H1 (cell line): ENCODE data around the gene TEKT3. TPM values are rescaled to one million over a fixed set of nuclear protein-coding genes. Genes with fewer than 3 reads are reported as not detected.

Experiments used
- CTCF ChIA-PET: fragments of 300-600 bp; sonication (Branson Sonifier 250); formaldehyde crosslinking; loops from one replicate; lab custom pipeline; 2021; ENCODE audit not compliant: partially characterized antibody; lab: Charles Lee
- POLR2A ChIA-PET: fragments of 300-600 bp; sonication (Branson Sonifier 250); formaldehyde crosslinking; loops from one replicate; lab custom pipeline; 2021; ENCODE audit warnings: inconsistent platforms; ENCODE audit not compliant: partially characterized antibody; lab: Charles Lee
- DNase-seq, 2 experiments: peaks; one replicate each; pipeline versions ENCODE4 v3.0.0 to v3.0.0-alpha.2; 2010 to 2022; ENCODE audit warnings: low spot score in 2 of 2, low read depth in 1 of 2, mixed read lengths in 1 of 2
- FAIRE-seq: peaks from 2 replicates; lab custom pipeline; 2011; peaks lifted over from hg19 to GRCh38; lab: Jason Lieb, UNC
- H2AFZ ChIP-seq: 2 replicates; pipeline ENCODE4 v1.8.1; 2012; ENCODE audit warnings: low read length, inconsistent platforms
- H2AK5ac ChIP-seq: 2 replicates; pipeline ENCODE4 v1.6.1; 2013; ENCODE audit warnings: low read depth, low read length
- H2BK120ac ChIP-seq: replicated peaks from 2 replicates; pipeline ENCODE3; 2013; ENCODE audit warnings: low read depth, low read length, inconsistent platforms
- H2BK12ac ChIP-seq: 2 replicates; pipeline ENCODE4 v1.6.1; 2013; ENCODE audit warnings: low read depth, low read length
- H2BK15ac ChIP-seq: 2 replicates; pipeline ENCODE4 v1.6.1; 2013; ENCODE audit warnings: low read length
- H2BK20ac ChIP-seq: 2 replicates; pipeline ENCODE4 v1.6.1; 2013; ENCODE audit warnings: low read length
- H2BK5ac ChIP-seq: 2 replicates; pipeline ENCODE4 v1.6.1; 2013; ENCODE audit warnings: low read depth, low read length
- H3K14ac ChIP-seq: 2 replicates; pipeline ENCODE4 v1.6.1; 2013; ENCODE audit warnings: inconsistent platforms; ENCODE audit not compliant: insufficient read length
- H3K18ac ChIP-seq: 2 replicates; pipeline ENCODE4 v1.6.1; 2013; ENCODE audit warnings: low read length; ENCODE audit errors: extremely low read depth
- H3K23ac ChIP-seq: 2 replicates; pipeline ENCODE4 v1.6.1; 2013; ENCODE audit warnings: inconsistent platforms; ENCODE audit not compliant: insufficient read length
- H3K23me2 ChIP-seq: 2 replicates; pipeline ENCODE4 v1.6.1; 2013; ENCODE audit warnings: low read depth, low read length
- H3K27ac ChIP-seq: 2 replicates; pipeline ENCODE4 v1.6.1; 2011; ENCODE audit warnings: low read depth, low read length, inconsistent platforms
- H3K27me3 ChIP-seq, 4 experiments: replicated peaks in 1 of 4; 1 replicate in 1 of 4; 2 replicates in 3 of 4; pipeline versions ENCODE4 v1.6.1 to v1.8.1; 2011 to 2013; ENCODE audit warnings: low read length in 3 of 4, mild to moderate bottlenecking in 3 of 4, inconsistent platforms in 2 of 4, mixed read lengths in 2 of 4, moderate library complexity in 1 of 4; ENCODE audit not compliant: control insufficient read depth in 3 of 4, insufficient read depth in 3 of 4; ENCODE audit errors: extremely low read depth in 1 of 4
- H3K36me3 ChIP-seq, 4 experiments: 2 replicates each; pipeline versions ENCODE4 v1.6.1 to v1.8.1; 2011 to 2013; ENCODE audit warnings: mild to moderate bottlenecking in 4 of 4, low read length in 3 of 4, moderate library complexity in 2 of 4, control low read depth in 1 of 4, inconsistent platforms in 1 of 4; ENCODE audit not compliant: insufficient read depth in 4 of 4, control insufficient read depth in 2 of 4
- H3K4ac ChIP-seq: replicated peaks from 2 replicates; pipeline ENCODE3; 2013; ENCODE audit warnings: low read length, low read depth, mixed read lengths, inconsistent platforms; ENCODE audit not compliant: insufficient read length
- H3K4me1 ChIP-seq, 4 experiments: replicated peaks in 1 of 4; 1 replicate in 1 of 4; 2 replicates in 3 of 4; pipeline versions ENCODE4 v1.6.1 to v1.8.1; 2011 to 2013; ENCODE audit warnings: low read length in 3 of 4, inconsistent platforms in 2 of 4, mixed read lengths in 1 of 4; ENCODE audit not compliant: insufficient read depth in 4 of 4, control insufficient read depth in 3 of 4
- H3K4me2 ChIP-seq, 2 experiments: 2 replicates each; pipeline versions ENCODE4 v1.6.1 to v1.8.1; 2011 to 2013; ENCODE audit warnings: low read depth in 2 of 2, low read length in 2 of 2, control low read depth in 1 of 2, inconsistent platforms in 1 of 2, mild to moderate bottlenecking in 1 of 2; ENCODE audit not compliant: insufficient read depth in 1 of 2
- H3K4me3 ChIP-seq, 4 experiments: fragments of 200-600, 300-600 bp in 1 of 4; sonication (generic), shearing (Covaris generic), sonication (Bioruptor Twin) in 1 of 4; 2 replicates each; pipeline versions ENCODE4 v1.5.1 to v1.8.1; 2011 to 2016; ENCODE audit warnings: low read length in 4 of 4, low read depth in 3 of 4, control low read depth in 2 of 4, inconsistent platforms in 2 of 4, mild to moderate bottlenecking in 2 of 4, mixed read lengths in 1 of 4, moderate library complexity in 1 of 4; ENCODE audit not compliant: insufficient read depth in 2 of 4; ENCODE audit errors: extremely low read depth in 1 of 4
- H3K56ac ChIP-seq: replicated peaks from 2 replicates; pipeline ENCODE3; 2013; ENCODE audit warnings: low read depth, mild to moderate bottlenecking, mixed read lengths, low read length, inconsistent platforms; ENCODE audit not compliant: insufficient read length
- H3K79me1 ChIP-seq: 2 replicates; pipeline ENCODE4 v1.6.1; 2013; ENCODE audit warnings: low read depth, low read length, control low read depth
- H3K79me2 ChIP-seq, 2 experiments: 2 replicates each; pipeline versions ENCODE4 v1.6.1 to v1.8.1; 2012 to 2013; ENCODE audit warnings: low read length in 2 of 2, mild to moderate bottlenecking in 2 of 2, inconsistent platforms in 1 of 2; ENCODE audit not compliant: insufficient read depth in 2 of 2, control insufficient read depth in 1 of 2
- H3K9ac ChIP-seq, 4 experiments: replicated peaks in 1 of 4; 1 replicate in 1 of 4; 2 replicates in 3 of 4; pipeline versions ENCODE4 v1.6.1 to v1.8.1; 2011 to 2013; ENCODE audit warnings: low read depth in 3 of 4, low read length in 3 of 4, control low read depth in 2 of 4, mild to moderate bottlenecking in 2 of 4, moderate library complexity in 2 of 4, inconsistent platforms in 1 of 4; ENCODE audit errors: extremely low read depth in 1 of 4
- H3K9me3 ChIP-seq, 2 experiments: 2 replicates each; pipeline versions ENCODE4 v1.6.1 to v1.8.1; 2012 to 2013; ENCODE audit warnings: mild to moderate bottlenecking in 2 of 2, moderate library complexity in 2 of 2, control low read depth in 1 of 2, inconsistent platforms in 1 of 2, low read depth in 1 of 2, low read length in 1 of 2, mixed read lengths in 1 of 2; ENCODE audit not compliant: insufficient read depth in 2 of 2
- H4K20me1 ChIP-seq, 2 experiments: replicated peaks in 1 of 2; 2 replicates each; pipeline versions ENCODE3 to v1.8.1; 2011 to 2013; ENCODE audit warnings: inconsistent platforms in 2 of 2, low read length in 2 of 2, mild to moderate bottlenecking in 1 of 2; ENCODE audit not compliant: insufficient read depth in 2 of 2, control insufficient read depth in 1 of 2
- H4K5ac ChIP-seq: 2 replicates; pipeline ENCODE4 v1.6.1; 2013; ENCODE audit warnings: low read length, low read depth, mixed read lengths, inconsistent platforms; ENCODE audit not compliant: insufficient read length
- H4K8ac ChIP-seq: 2 replicates; pipeline ENCODE4 v1.8.0; 2013; ENCODE audit warnings: mild to moderate bottlenecking, moderate library complexity, low read length, inconsistent platforms; ENCODE audit not compliant: insufficient read depth; ENCODE audit errors: extremely low read depth
- H4K91ac ChIP-seq: replicated peaks from 2 replicates; pipeline ENCODE3; 2013; ENCODE audit warnings: low read length, mixed read lengths, inconsistent platforms; ENCODE audit not compliant: insufficient read length
- CEBPB ChIP-seq: IDR thresholded peaks from 2 replicates; pipeline ENCODE4 v1.6.1; 2012; ENCODE audit warnings: low read depth, low read length
- HDAC2 ChIP-seq, 2 experiments: fragments of 300-600 bp in 1 of 2; sonication (generic) in 1 of 2; IDR thresholded peaks; 2 replicates each; pipeline ENCODE4 v1.6.1; 2011 to 2012; ENCODE audit warnings: low read depth in 2 of 2, low read length in 2 of 2, mild to moderate bottlenecking in 2 of 2, moderate library complexity in 2 of 2, borderline replicate concordance in 1 of 2, inconsistent platforms in 1 of 2
- SIN3A ChIP-seq, 2 experiments: IDR thresholded peaks in 1 of 2; conservative IDR thresholded peaks in 1 of 2; 2 replicates each; pipeline ENCODE4 v1.6.1; 2011 to 2012; ENCODE audit warnings: low read length in 2 of 2, improper control_type of control experiment in 1 of 2, low read depth in 1 of 2, mild to moderate bottlenecking in 1 of 2
- WGBS, 2 experiments: shearing (Covaris generic) in 1 of 2; methylation state at CpG; one replicate each; pipeline versions ENCODE4 v1.1.6 to v1.1.7; 2013 to 2015; ENCODE audit warnings: low lambda C conversion rate in 2 of 2, mixed read lengths in 2 of 2, inconsistent platforms in 1 of 2, low coverage in 1 of 2, missing lambda C conversion rate in 1 of 2; ENCODE audit not compliant: insufficient replicate concordance in 2 of 2, insufficient coverage in 1 of 2, insufficient read length in 1 of 2; ENCODE audit errors: extremely low coverage in 1 of 2, missing lambda C conversion rate in 1 of 2; 5-methylcytosine and 5-hydroxymethylcytosine counted together
- polyA plus RNA-seq, 7 experiments: library from polyadenylated mRNA; depleted of rRNA in 3 of 7; stranded (reverse) in 5 of 7; unstranded in 2 of 7; fragments of >200 nt in 5 of 7; fragments of 200-250 nt in 2 of 7; gene quantifications; 1 replicate in 5 of 7; 2 replicates in 1 of 7; 4 replicates in 1 of 7; pipeline versions ENCODE4 v1.2.1 to v1.2.3, GENCODE V29; 2011 to 2013; ENCODE audit warnings: missing spikeins in 2 of 7, mixed read lengths in 2 of 7
- total RNA-seq: library from RNA; stranded (reverse); fragmentation: NEBNext Ultra II Directional; extraction: Animal tissue kit (Norgen Biotek cat#: 25700); gene quantifications from 2 replicates; pipeline ENCODE4 v1.2.1, GENCODE V29; 2021

Gene TEKT3
- total and polyA plus RNA-seq, 2 of the 8 experiments (the other 6 are each of a cell fraction or from before 2014, with no cell fraction given): 2.2 to 2.9 TPM

DNA sequence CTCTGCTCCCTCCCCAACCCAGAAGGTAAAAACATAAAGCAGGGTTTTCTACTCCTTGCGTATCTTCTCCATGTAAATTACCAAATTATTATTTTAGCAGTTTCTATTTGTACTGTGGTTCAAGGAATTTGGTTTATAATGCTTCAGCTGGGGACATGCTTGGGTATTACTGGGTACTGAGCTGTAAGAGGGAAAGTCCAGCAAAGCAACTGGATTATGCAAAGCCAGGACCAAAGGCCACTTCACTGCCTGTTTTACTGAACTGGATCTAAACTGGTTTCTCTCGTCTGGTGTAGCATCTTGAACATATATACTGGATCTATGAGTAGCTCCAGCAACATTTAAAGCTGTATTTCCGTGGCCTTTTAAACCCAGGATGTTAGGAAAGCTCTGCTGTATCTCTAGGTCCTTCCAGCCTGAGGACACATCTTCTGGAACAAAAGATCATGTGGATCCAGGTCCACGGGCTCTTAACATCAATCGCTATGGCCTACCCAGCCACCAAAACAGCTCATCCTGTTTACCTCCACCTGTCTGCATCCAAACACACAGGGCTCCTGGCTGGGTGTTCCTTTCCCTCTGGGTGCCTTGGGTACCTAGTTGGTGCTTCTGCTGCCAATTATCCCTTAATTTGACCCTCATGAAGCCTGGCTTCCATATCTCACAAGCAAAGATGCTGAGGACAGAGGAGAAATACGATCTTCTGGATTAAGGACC, 83.4 kb downstream of the TEKT3 start:
- no peaks in the 10 kb centered on the region for H3K36me3 ChIP-seq
- no peaks in the 10 kb centered on the region for H3K79me1 ChIP-seq
- no peak overlapping the region for H3K9ac ChIP-seq
- no peak overlapping the region for H2AK5ac ChIP-seq
- H2BK15ac ChIP-seq: no peak overlapping the region
- no peak overlapping the region for H2BK5ac ChIP-seq
- peaks cover 34 to 60% (median 52%) of the 10 kb centered on the region in 4 experiments for H3K27me3 ChIP-seq
- H3K23me2 ChIP-seq: peaks cover 19% of the 10 kb centered on the region
- peaks cover 0 to 14% (median 4%) of the 10 kb centered on the region in 4 experiments; a peak in 5 of 7 replicates for H3K4me1 ChIP-seq
- POLR2A ChIA-PET: interaction anchor here (1.0 to 1.3 kb wide), 2 partner anchors 10 to 231 kb away, joined by 3 read pairs; no protein-coding TSS in a partner anchor
- no peak overlapping the region for H3K23ac ChIP-seq
- 81% methylated on average over 6 of the region's 6 CpGs; no CpG with 5 or more reads in 1 of the 2 experiments for WGBS, 2 experiments
- no peaks in the 10 kb centered on the region for H3K79me2 ChIP-seq
- H3K27ac ChIP-seq: no peak overlapping the region
- TF ChIP-seq CEBPB (no peak), HDAC2 (IDR thresholded peaks at IDR 0.05; ENCODE audit: borderline replicate concordance in 1 of 2, low read depth in 2 of 2, low read length in 2 of 2) (no peak), SIN3A (conservative IDR thresholded peaks at IDR 0.05 in 1 of 2, IDR thresholded peaks at IDR 0.05 in 1 of 2; ENCODE audit: low read depth in 1 of 2, low read length in 2 of 2) (no peak)
- TF ChIP-seq, all 59 proteins: peak for 0
- no peak for FAIRE-seq
- no peaks in the 10 kb centered on the region for H3K9me3 ChIP-seq
- H3K4ac ChIP-seq: no peak overlapping the region
- no peak overlapping the region for H3K18ac ChIP-seq
- H3K56ac ChIP-seq: no peak overlapping the region
- DNase-seq: no peak
- no peak overlapping the region for H2BK12ac ChIP-seq
- H4K8ac ChIP-seq: no peak overlapping the region
- H2BK20ac ChIP-seq: no peak overlapping the region
- CTCF ChIA-PET: interaction anchor here (0.6 to 5.0 kb wide), 41 partner anchors 9 to 895 kb away, joined by 3 to 87 read pairs (median 4); no protein-coding TSS in a partner anchor
- peak overlapping the region in 2 of 4 experiments; percentile 14 to 21; a peak in 3 of 8 replicates for H3K4me3 ChIP-seq
- H4K20me1 ChIP-seq: peaks cover 0 to 3% of the 10 kb centered on the region in 2 experiments
- no peak overlapping the region for H4K5ac ChIP-seq
- no peak overlapping the region for H2AFZ ChIP-seq
- H3K14ac ChIP-seq: no peak overlapping the region
- no peak overlapping the region for H2BK120ac ChIP-seq
- H3K4me2 ChIP-seq: no peak overlapping the region
- no peak overlapping the region for H4K91ac ChIP-seq
